SK-MEL-5 (cell line): Measurements from ENCODE around the gene CAPG. TPM values are rescaled to one million over a fixed set of nuclear protein-coding genes. Genes with fewer than 3 reads are reported as not detected.
A peak's percentile ranks its signal among the peaks of the same experiment; 100 is the strongest.

Experiments
- DNase-seq: peaks from one replicate; pipeline ENCODE4 v3.0.0-alpha.2; 2016; ENCODE audit warnings: low read depth, low spot score
- in situ Hi-C: cut with HindIII; loops from 2 replicates; pipeline ENCODE4 v1.10.0; 2016; ENCODE audit warnings: low sequenced_read_pairs, high pct_unique_total_duplicates, low pct_unique_long_range_greater_than_20kb
- total RNA-seq: library from RNA; depleted of rRNA; stranded (reverse); fragments of >200 nt; shearing (Covaris generic); gene quantifications from 2 replicates; pipeline ENCODE4 v1.2.3, GENCODE V29; 2014

Gene CAPG
- total RNA-seq, 1 experiment from 2014 or later: 11.3 TPM

GRCh38 chr2:85410584-85411404, 628 bp upstream of the CAPG start:
- no peak for DNase-seq
- in situ Hi-C loops: no loop called here

- peak; percentile 93 for DNase-seq
- in situ Hi-C loops: no loop called here
These were observed 4.7 kb downstream of the CAPG start for GRCh38 chr2:85405201-85406059.

- in situ Hi-C loops: no loop called here
- DNase-seq: no peak
These were observed 8.3 kb downstream of the CAPG start for GRCh38 chr2:85401844-85402243.

- DNase-seq: no peak
- in situ Hi-C loops: no loop called here
These were observed 8.7 kb downstream of the CAPG start for GRCh38 chr2:85401464-85401805.

GRCh38 chr2:85400541-85401463, 9.4 kb downstream of the CAPG start:
- no peak for DNase-seq
- in situ Hi-C loops: no loop called here

GRCh38 chr2:85400023-85400422, 10.1 kb downstream of the CAPG start:
- in situ Hi-C loops: no loop called here
- DNase-seq: no peak

- in situ Hi-C loops: no loop called here
- no peak for DNase-seq
These were observed 11.0 kb downstream of the CAPG start for GRCh38 chr2:85399183-85399455.

GRCh38 chr2:85398426-85399182, 11.6 kb downstream of the CAPG start:
- no peak for DNase-seq
- in situ Hi-C loops: no loop called here

- in situ Hi-C loops: no loop called here
- DNase-seq: no peak
These were observed 12.2 kb downstream of the CAPG start for GRCh38 chr2:85397925-85398331.

- no peak for DNase-seq
- in situ Hi-C loops: no loop called here
These were observed 13.4 kb downstream of the CAPG start for GRCh38 chr2:85396531-85397470.

GRCh38 chr2:85395912-85396475, 14.2 kb downstream of the CAPG start:
- in situ Hi-C loops: no loop called here
- DNase-seq: no peak

GRCh38 chr2:85394976-85395375, 15.2 kb downstream of the CAPG start:
- no peak for DNase-seq
- in situ Hi-C loops: no loop called here

GRCh38 chr2:85394261-85394681, 15.9 kb downstream of the CAPG start:
- in situ Hi-C loops: no loop called here
- DNase-seq: no peak

- in situ Hi-C loops: no loop called here
These were observed 16.3 kb downstream of the CAPG start for GRCh38 chr2:85393836-85394235.

GRCh38 chr2:85390941-85391669, 19.1 kb downstream of the CAPG start:
- in situ Hi-C loops: no loop called here

More at GRCh38 chr2:85393836-85394235, 16.3 kb downstream of the CAPG start:
- no peak for DNase-seq

More at GRCh38 chr2:85390941-85391669, 19.1 kb downstream of the CAPG start:
- DNase-seq: peak; percentile 82
